Activated B cell treated with CpG ODN at 0.5 μM for 24 hours (primary cell): Measurements from ENCODE around the gene ZC3H12D. TPM values are rescaled to one million over a fixed set of nuclear protein-coding genes. Genes with fewer than 3 reads are reported as not detected.

Source experiments
- ATAC-seq: fragments of 200-7000 bp; cut with Tn5 transposase; one replicate; pipeline ENCODE4 v1.10.0; 2021; ENCODE audit warnings: low read depth, mild to moderate bottlenecking, moderate library complexity
- CTCF ChIA-PET: fragments of 350-600 bp; sonication (Branson Sonifier 250); formaldehyde crosslinking; loops from one replicate; lab custom pipeline; 2021; ENCODE audit warnings: antibody characterized with exemption; lab: Charles Lee
- POLR2A ChIA-PET: fragments of 350-600 bp; sonication (Branson Sonifier 250); formaldehyde crosslinking; loops from one replicate; lab custom pipeline; 2021; ENCODE audit warnings: antibody characterized with exemption; lab: Charles Lee
- DNase-seq: peaks from one replicate; pipeline ENCODE4 v3.0.0; 2022
- H3K27ac Mint-ChIP-seq: one replicate; pipeline ENCODE4 v1.8.0; 2020; ENCODE audit warnings: mixed read lengths
- H3K27me3 Mint-ChIP-seq: one replicate; pipeline ENCODE4 v1.8.0; 2021; ENCODE audit warnings: mixed read lengths
- H3K36me3 Mint-ChIP-seq: one replicate; pipeline ENCODE4 v1.8.0; 2021; ENCODE audit warnings: low read depth, mixed read lengths
- H3K4me1 Mint-ChIP-seq: one replicate; pipeline ENCODE4 v1.8.0; 2021; ENCODE audit warnings: mixed read lengths
- H3K4me3 Mint-ChIP-seq: one replicate; pipeline ENCODE4 v1.8.0; 2020; ENCODE audit warnings: mild to moderate bottlenecking, mixed read lengths
- H3K9me3 Mint-ChIP-seq: one replicate; pipeline ENCODE4 v1.8.0; 2020; ENCODE audit warnings: mixed read lengths
- CTCF ChIP-seq: fragments of 200-600 bp; IDR thresholded peaks from one replicate; pipeline ENCODE4 v1.8.0; 2022; ENCODE audit warnings: antibody characterized with exemption, mild to moderate bottlenecking
- intact Hi-C: fragments of 100-400 bp; cut with micrococcal nuclease; formaldehyde crosslinking; loops from one replicate; pipeline ENCODE4 v1.15.1; 2024
- total RNA-seq: library from RNA; stranded (reverse); gene quantifications from 2 replicates; pipeline ENCODE4 v1.2.3, GENCODE V29; 2022

The ZC3H12D gene
- total RNA-seq, 1 donor from 2014 or later = 225 TPM

DNA sequence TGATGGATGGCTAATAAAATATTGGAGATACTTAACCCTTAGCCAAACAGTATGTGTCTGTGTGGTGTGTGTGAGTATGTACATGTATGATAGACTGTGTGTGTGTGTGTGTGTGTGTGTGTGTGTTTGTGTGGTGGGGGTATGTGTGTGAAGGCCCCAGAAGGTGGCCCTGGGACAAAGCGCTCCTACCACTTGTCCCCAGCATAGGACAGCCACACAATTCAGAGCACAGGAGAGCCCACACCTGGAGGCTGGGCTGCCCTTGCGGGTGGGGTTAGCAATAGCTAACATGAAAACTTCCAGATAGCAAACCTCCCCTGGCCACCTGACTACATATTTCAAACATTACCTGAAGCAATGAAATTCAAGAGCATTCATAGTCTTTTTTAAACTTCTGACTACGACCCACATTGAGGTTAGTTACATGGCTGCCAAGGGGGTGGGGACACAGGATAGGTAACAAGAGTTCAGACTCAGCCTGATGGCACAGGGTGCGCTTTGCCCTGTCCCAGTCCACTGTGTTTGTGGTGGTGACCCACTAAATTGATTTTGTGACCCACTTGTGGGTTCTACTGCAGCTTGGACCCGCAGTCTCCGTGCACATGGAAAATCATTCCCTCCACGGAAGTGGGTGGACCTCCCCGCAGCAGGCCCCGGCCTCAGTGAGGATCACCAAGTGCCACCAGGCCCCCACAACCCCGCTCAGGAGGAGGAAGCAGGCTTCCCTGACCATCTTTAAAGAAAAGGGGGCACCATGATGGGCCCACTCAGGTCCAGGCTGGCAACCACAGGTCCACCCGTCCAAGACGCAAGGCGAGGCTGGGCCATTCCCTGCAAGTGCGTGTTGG lies 34.8 kb downstream of the ZC3H12D start:
- intact Hi-C loops = loop anchor here (2.0 kb wide), 1 partner anchor 67 kb away; no protein-coding TSS in a partner anchor
- Mint-ChIP-seq H3K4me1 (peaks cover 13% of the 10 kb centered on the region), H3K36me3 (peaks cover 71% of the 10 kb centered on the region), H3K4me3 (no peak overlapping the region), H3K27ac (peak overlapping the region; percentile 12), H3K27me3 (no peaks in the 10 kb centered on the region), H3K9me3 (no peaks in the 10 kb centered on the region)
- ChIA-PET CTCF (interaction anchor here (0.5 kb wide), 1 partner anchor 18 kb away, joined by 3 read pairs; no protein-coding TSS in a partner anchor), POLR2A (no interaction called here)
- ATAC-seq (no peak), DNase-seq (no peak)
- TF ChIP-seq CTCF = no peak

DNA sequence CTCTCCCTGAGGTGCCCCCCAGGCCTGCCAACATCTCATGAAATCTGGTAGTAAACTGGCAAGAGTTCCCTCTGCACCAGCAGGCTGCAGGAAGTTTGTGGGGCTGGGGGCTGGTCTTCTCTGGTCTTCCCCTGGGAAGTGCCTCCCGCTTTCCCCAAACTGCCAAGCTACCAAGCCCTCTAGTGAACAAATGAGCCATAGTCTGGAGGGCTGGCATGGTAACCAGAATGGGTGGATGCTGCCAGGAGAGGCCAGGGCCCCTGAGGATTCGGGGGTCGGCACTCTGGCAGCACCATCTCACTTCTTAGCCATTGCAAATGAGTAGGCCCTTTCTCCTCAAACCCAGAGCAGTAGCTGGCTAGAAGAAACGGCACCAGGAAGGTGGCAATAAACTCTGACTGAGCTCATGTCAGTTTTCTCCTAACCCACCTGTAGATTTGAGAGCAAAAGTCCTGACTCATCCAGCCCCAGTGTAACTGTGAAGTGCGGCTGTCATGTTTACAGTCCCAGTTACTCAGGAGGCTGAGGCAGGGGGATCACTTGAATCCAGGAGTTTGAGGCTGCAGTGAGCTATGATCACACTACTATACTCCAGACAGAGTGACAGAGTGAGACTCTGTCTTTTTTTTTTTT lies 35.9 kb downstream of the ZC3H12D start:
- peaks cover 11% of the 10 kb centered on the region for H3K4me1 Mint-ChIP-seq
- H3K27me3 Mint-ChIP-seq = no peaks in the 10 kb centered on the region
- no peak for TF ChIP-seq CTCF
- H3K4me3 Mint-ChIP-seq = no peak overlapping the region
- DNase-seq = no peak
- POLR2A ChIA-PET = no interaction called here
- intact Hi-C loops = no loop called here
- CTCF ChIA-PET = interaction anchor here (1.8 to 2.0 kb wide), 2 partner anchors 17 to 68 kb away, joined by 5 to 6 read pairs; no protein-coding TSS in a partner anchor
- no peaks in the 10 kb centered on the region for H3K9me3 Mint-ChIP-seq
- H3K36me3 Mint-ChIP-seq = peaks cover 61% of the 10 kb centered on the region
- ATAC-seq = no peak
- peak overlapping the region; percentile 30 for H3K27ac Mint-ChIP-seq

DNA sequence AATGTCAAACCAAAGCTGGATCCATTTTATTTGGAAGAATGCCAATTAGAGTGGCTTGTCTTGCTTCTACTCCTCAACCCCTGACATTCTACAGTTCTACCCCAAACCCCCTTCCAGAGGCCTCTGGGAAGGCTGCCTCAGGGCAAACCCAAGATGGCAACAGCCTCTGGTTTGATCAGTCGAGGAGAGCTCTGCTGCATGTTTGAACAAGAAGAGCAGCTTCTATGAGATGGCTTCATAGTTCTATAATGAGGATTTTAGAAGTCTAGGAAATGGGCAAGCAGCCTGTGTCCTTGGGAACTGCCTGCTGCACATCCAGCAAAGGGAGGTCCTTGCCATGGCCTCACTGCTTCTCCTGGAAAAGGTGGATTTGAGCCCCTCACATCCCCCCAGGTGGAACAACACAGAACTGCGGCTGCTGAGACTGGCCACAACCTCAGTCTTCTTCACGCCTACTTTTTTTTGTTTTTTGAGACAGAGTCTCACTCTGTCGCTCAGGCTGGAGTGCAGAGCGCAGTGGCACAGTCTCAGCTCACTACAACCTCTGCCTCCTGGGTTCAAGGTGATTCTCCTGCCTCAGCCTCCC lies 37.9 kb downstream of the ZC3H12D start:
- no peak for ATAC-seq
- intact Hi-C loops = no loop called here
- CTCF ChIA-PET = interaction anchor here (1.0 to 2.0 kb wide), 4 partner anchors 15 to 366 kb away, joined by 3 to 6 read pairs (median 4); no protein-coding TSS in a partner anchor
- Mint-ChIP-seq H3K4me3 (no peak overlapping the region), H3K36me3 (peaks cover 41% of the 10 kb centered on the region), H3K9me3 (no peaks in the 10 kb centered on the region), H3K27me3 (no peaks in the 10 kb centered on the region), H3K27ac (peak overlapping the region; percentile 53), H3K4me1 (peaks cover 13% of the 10 kb centered on the region)
- POLR2A ChIA-PET = interaction anchor here (1.3 to 2.1 kb wide), 2 partner anchors 13 to 20 kb away, joined by 3 to 8 read pairs; no protein-coding TSS in a partner anchor
- no peak for DNase-seq
- no peak for TF ChIP-seq CTCF

DNA sequence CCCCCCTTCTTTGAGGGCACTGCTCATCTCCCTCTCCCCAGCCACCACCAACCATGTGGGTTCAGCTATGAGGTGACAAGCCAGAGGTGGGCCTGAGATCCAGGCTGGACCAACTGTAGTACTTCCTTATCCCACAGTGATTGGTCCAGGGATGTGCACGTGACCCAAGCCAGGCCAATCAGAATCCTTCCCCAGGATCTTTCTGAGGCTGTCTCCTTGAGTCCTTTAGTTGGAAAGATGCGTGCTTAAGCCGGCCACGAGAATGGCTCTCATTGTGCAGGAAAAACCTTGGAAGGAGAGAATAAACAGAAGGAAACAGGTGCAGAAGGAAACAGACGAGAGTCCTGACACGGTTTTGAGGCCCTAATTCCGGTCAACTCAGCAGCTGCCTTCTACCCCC lies 39.2 kb downstream of the ZC3H12D start:
- ChIA-PET POLR2A (interaction anchor here (0.8 to 2.1 kb wide), 3 partner anchors 7 to 21 kb away, joined by 3 to 8 read pairs (median 3); no protein-coding TSS in a partner anchor), CTCF (interaction anchor here (1.0 to 1.1 kb wide), 2 partner anchors 18 to 72 kb away, joined by 3 read pairs; no protein-coding TSS in a partner anchor)
- ATAC-seq (peak; percentile 37), DNase-seq (no peak)
- Mint-ChIP-seq H3K4me1 (peaks cover 13% of the 10 kb centered on the region), H3K4me3 (no peak overlapping the region), H3K36me3 (peaks cover 36% of the 10 kb centered on the region), H3K27ac (peak overlapping the region; percentile 35), H3K9me3 (no peaks in the 10 kb centered on the region), H3K27me3 (no peaks in the 10 kb centered on the region)
- TF ChIP-seq CTCF = no peak
- intact Hi-C loops = no loop called here
